SK-N-SH (cell line): ENCODE data around the gene EEFSEC. TPM values are rescaled to one million over a fixed set of nuclear protein-coding genes. Genes with fewer than 3 reads are reported as not detected.

ENCODE experiments used
- CTCF ChIA-PET: fragments of 300-600, 350-600 bp; formaldehyde crosslinking; extraction: SDS; loops from one replicate; lab custom pipeline; 2021; lab: Yijun Ruan, JAX
- POLR2A ChIA-PET: fragments of 350-600 bp; sonication (Branson Sonifier 250); formaldehyde crosslinking; extraction: SDS; loops from one replicate; lab custom pipeline; 2020; ENCODE audit warnings: antibody characterized with exemption, inconsistent platforms; lab: Yijun Ruan, JAX
- DNase-seq: peaks from one replicate; pipeline ENCODE4 v3.0.0; 2012
- H2AFZ ChIP-seq: fragments of 200-600 bp; sonication (generic); 2 replicates; pipeline ENCODE4 v1.8.1; 2016; ENCODE audit warnings: antibody characterized with exemption, mild to moderate bottlenecking, low read depth
- H3F3A ChIP-seq: fragments of 200-600 bp; sonication (generic); replicated peaks from 2 replicates; pipeline ENCODE3; 2016; ENCODE audit warnings: antibody characterized with exemption, mild to moderate bottlenecking; ENCODE audit not compliant: insufficient read depth
- H3K27ac ChIP-seq, 2 experiments: fragments of 200-500 bp in 1 of 2; fragments of 200-600 bp in 1 of 2; sonication (Bioruptor generic) in 1 of 2; sonication (generic), shearing (Covaris generic) in 1 of 2; 2 replicates each; pipeline versions ENCODE4 v1.5.1 to v1.6.1; 2014 to 2016; ENCODE audit warnings: low read depth in 2 of 2, inconsistent platforms in 1 of 2, low read length in 1 of 2, mild to moderate bottlenecking in 1 of 2, mixed read lengths in 1 of 2
- H3K27me3 ChIP-seq: fragments of 200-600 bp; sonication (generic), shearing (Covaris generic); 2 replicates; pipeline ENCODE4 v1.6.1; 2016; ENCODE audit warnings: mixed run types; ENCODE audit not compliant: insufficient read depth
- H3K36me3 ChIP-seq, 2 experiments: fragments of 200-500 bp in 1 of 2; fragments of 200-600 bp in 1 of 2; sonication (Bioruptor generic) in 1 of 2; sonication (generic) in 1 of 2; replicated peaks in 1 of 2; 2 replicates each; pipeline versions ENCODE3 to v1.5.1; 2014 to 2016; ENCODE audit warnings: low read length in 1 of 2, mild to moderate bottlenecking in 1 of 2; ENCODE audit not compliant: insufficient read depth in 2 of 2, control insufficient read depth in 1 of 2
- H3K4me1 ChIP-seq, 2 experiments: fragments of 200-500 bp in 1 of 2; fragments of 200-600 bp in 1 of 2; sonication (Bioruptor generic) in 1 of 2; sonication (generic), shearing (Covaris generic) in 1 of 2; 2 replicates each; pipeline versions ENCODE4 v1.5.1 to v1.6.1; 2014 to 2016; ENCODE audit warnings: low read depth in 1 of 2, low read length in 1 of 2, mixed run types in 1 of 2; ENCODE audit not compliant: insufficient read depth in 2 of 2, control insufficient read depth in 1 of 2
- H3K4me2 ChIP-seq: fragments of 200-600 bp; sonication (generic), shearing (Covaris generic); 2 replicates; pipeline ENCODE4 v1.6.1; 2017; ENCODE audit warnings: mixed run types
- H3K4me3 ChIP-seq, 2 experiments: fragments of 200-500 bp in 1 of 2; fragments of 200-600 bp in 1 of 2; sonication (Bioruptor generic) in 1 of 2; sonication (generic), shearing (Covaris generic) in 1 of 2; 2 replicates each; pipeline versions ENCODE4 v1.5.1 to v1.8.1; 2014 to 2016; ENCODE audit warnings: low read depth in 2 of 2, inconsistent platforms in 1 of 2, low read length in 1 of 2, mild to moderate bottlenecking in 1 of 2, mixed read lengths in 1 of 2, moderate library complexity in 1 of 2
- H3K79me2 ChIP-seq: fragments of 200-600 bp; sonication (generic); 2 replicates; pipeline ENCODE4 v1.8.1; 2017; ENCODE audit warnings: mild to moderate bottlenecking; ENCODE audit not compliant: insufficient read depth
- H3K9ac ChIP-seq: fragments of 200-600 bp; sonication (generic); 2 replicates; pipeline ENCODE4 v1.6.1; 2017; ENCODE audit warnings: mixed run types
- H3K9me2 ChIP-seq: fragments of 200-600 bp; sonication (generic); 2 replicates; pipeline ENCODE4 v1.6.1; 2017; ENCODE audit warnings: mixed run types
- H3K9me3 ChIP-seq: fragments of 200-600 bp; sonication (generic); 2 replicates; pipeline ENCODE4 v1.6.1; 2017; ENCODE audit warnings: mixed run types, mild to moderate bottlenecking, moderate library complexity
- H4K20me1 ChIP-seq: fragments of 200-600 bp; sonication (generic); 2 replicates; pipeline ENCODE4 v1.6.1; 2017; ENCODE audit warnings: mild to moderate bottlenecking, mixed run types; ENCODE audit not compliant: insufficient read depth
- CHD2 ChIP-seq: fragments of 150-350 bp; IDR thresholded peaks from 2 replicates; pipeline ENCODE4 v1.6.1; 2018; ENCODE audit warnings: low read length; ENCODE audit not compliant: partially characterized antibody
- EZH2phosphoT487 ChIP-seq: fragments of 200-600 bp; sonication (generic); IDR thresholded peaks from 2 replicates; pipeline ENCODE4 v1.6.1; 2017; ENCODE audit warnings: low read depth, mixed run types, mild to moderate bottlenecking, antibody characterized with exemption, moderate library complexity, borderline replicate concordance
- FOXJ3 ChIP-seq: sonication (generic); formaldehyde crosslinking; IDR thresholded peaks from 2 replicates; pipeline ENCODE4 v1.5.1; 2020; ENCODE audit warnings: mild to moderate bottlenecking, missing genetic modification reagents
- MXI1 ChIP-seq: IDR thresholded peaks from 2 replicates; pipeline ENCODE4 v1.6.1; 2012; ENCODE audit warnings: mild to moderate bottlenecking, low read depth, low read length, improper control_type of control experiment
- POLR2AphosphoS5 ChIP-seq: IDR thresholded peaks from 2 replicates; pipeline ENCODE4 v1.6.1; 2012; ENCODE audit warnings: low read depth, low read length
- SIN3A ChIP-seq: IDR thresholded peaks from 2 replicates; pipeline ENCODE4 v1.6.1; 2012; ENCODE audit warnings: low read depth, mild to moderate bottlenecking, low read length, moderate library complexity, borderline replicate concordance
- YY1 ChIP-seq: IDR thresholded peaks from 2 replicates; pipeline ENCODE4 v1.4.0; 2012; ENCODE audit warnings: low read depth, mild to moderate bottlenecking
- WGBS: methylation state at CpG from one replicate; pipeline ENCODE4 v1.1.6; 2017; ENCODE audit warnings: low lambda C conversion rate; 5-methylcytosine and 5-hydroxymethylcytosine counted together
- polyA plus RNA-seq, 3 experiments: library from polyadenylated mRNA; depleted of rRNA; stranded (reverse); fragments of >200 nt; gene quantifications; 2 replicates each; pipeline ENCODE4 v1.2.3, GENCODE V29; 2012
- TF ChIP-seq, protein P1 (sequence below): fragments of 200-600 bp; sonication (generic); IDR thresholded peaks from 2 replicates; pipeline ENCODE4 v1.6.1; 2017; ENCODE audit warnings: antibody characterized with exemption, mild to moderate bottlenecking, moderate library complexity
- TF ChIP-seq, protein P2 (sequence below): IDR thresholded peaks from 2 replicates; pipeline ENCODE4; 2012
- TF ChIP-seq, protein P3 (sequence below): fragments of 150-350 bp; IDR thresholded peaks from 2 replicates; pipeline ENCODE4 v1.6.1; 2017; ENCODE audit warnings: antibody characterized with exemption, low read length, low read depth, borderline replicate concordance

The EEFSEC gene
- polyA plus RNA-seq, 1 of the 3 experiments (the other 2 are of a cell fraction): 12.4 TPM

GRCh38 chr3:128392818-128393544 is 239.7 kb downstream of the EEFSEC start:
- H3K36me3 ChIP-seq: no peaks in the 10 kb centered on the region
- 82% methylated on average over 4 of the region's 7 CpGs for WGBS
- CTCF ChIA-PET: interaction anchor here (0.7 to 2.0 kb wide), 10 partner anchors 9 to 107 kb away, joined by 3 to 8 read pairs (median 4); no protein-coding TSS in a partner anchor

GRCh38 chr3:128394033-128394432 is 240.8 kb downstream of the EEFSEC start:
- Histone ChIP-seq H3K4me1 (peaks cover 3 to 81% of the 10 kb centered on the region in 2 experiments; a peak in 2 of 4 replicates), H3K4me3 (no peak overlapping the region), H3K9ac (no peak overlapping the region), H3K4me2 (no peak overlapping the region), H3K27me3 (no peaks in the 10 kb centered on the region), H3K9me3 (no peaks in the 10 kb centered on the region), H3K36me3 (no peaks in the 10 kb centered on the region), H4K20me1 (no peaks in the 10 kb centered on the region), H3K27ac (peak overlapping the region in 1 of 2 experiments; percentile 97; a peak in 2 of 4 replicates), H2AFZ (no peak overlapping the region), H3F3A (no peaks in the 10 kb centered on the region), H3K79me2 (no peaks in the 10 kb centered on the region), H3K9me2 (no peaks in the 10 kb centered on the region)
- ChIA-PET POLR2A (interaction anchor here (0.7 to 1.1 kb wide), 5 partner anchors 17 to 115 kb away, joined by 3 to 4 read pairs (median 3); partner anchors contain the start of gene DNAJB8), CTCF (interaction anchor here (0.8 to 1.8 kb wide), 6 partner anchors 10 to 103 kb away, joined by 3 to 8 read pairs (median 3); no protein-coding TSS in a partner anchor)
- peak; percentile 75 for DNase-seq
- TF ChIP-seq EZH2phosphoT487: no peak
- TF ChIP-seq POLR2AphosphoS5: no peak
- TF ChIP-seq FOXJ3 (CRISPR knock-in tag): no peak
- TF ChIP-seq, protein P1, sequence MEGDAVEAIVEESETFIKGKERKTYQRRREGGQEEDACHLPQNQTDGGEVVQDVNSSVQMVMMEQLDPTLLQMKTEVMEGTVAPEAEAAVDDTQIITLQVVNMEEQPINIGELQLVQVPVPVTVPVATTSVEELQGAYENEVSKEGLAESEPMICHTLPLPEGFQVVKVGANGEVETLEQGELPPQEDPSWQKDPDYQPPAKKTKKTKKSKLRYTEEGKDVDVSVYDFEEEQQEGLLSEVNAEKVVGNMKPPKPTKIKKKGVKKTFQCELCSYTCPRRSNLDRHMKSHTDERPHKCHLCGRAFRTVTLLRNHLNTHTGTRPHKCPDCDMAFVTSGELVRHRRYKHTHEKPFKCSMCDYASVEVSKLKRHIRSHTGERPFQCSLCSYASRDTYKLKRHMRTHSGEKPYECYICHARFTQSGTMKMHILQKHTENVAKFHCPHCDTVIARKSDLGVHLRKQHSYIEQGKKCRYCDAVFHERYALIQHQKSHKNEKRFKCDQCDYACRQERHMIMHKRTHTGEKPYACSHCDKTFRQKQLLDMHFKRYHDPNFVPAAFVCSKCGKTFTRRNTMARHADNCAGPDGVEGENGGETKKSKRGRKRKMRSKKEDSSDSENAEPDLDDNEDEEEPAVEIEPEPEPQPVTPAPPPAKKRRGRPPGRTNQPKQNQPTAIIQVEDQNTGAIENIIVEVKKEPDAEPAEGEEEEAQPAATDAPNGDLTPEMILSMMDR: no peak
- TF ChIP-seq, protein P2, sequence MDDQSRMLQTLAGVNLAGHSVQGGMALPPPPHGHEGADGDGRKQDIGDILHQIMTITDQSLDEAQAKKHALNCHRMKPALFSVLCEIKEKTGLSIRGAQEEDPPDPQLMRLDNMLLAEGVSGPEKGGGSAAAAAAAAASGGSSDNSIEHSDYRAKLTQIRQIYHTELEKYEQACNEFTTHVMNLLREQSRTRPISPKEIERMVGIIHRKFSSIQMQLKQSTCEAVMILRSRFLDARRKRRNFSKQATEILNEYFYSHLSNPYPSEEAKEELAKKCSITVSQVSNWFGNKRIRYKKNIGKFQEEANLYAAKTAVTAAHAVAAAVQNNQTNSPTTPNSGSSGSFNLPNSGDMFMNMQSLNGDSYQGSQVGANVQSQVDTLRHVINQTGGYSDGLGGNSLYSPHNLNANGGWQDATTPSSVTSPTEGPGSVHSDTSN: no peak
- no peak for TF ChIP-seq CHD2
- TF ChIP-seq, protein P3, sequence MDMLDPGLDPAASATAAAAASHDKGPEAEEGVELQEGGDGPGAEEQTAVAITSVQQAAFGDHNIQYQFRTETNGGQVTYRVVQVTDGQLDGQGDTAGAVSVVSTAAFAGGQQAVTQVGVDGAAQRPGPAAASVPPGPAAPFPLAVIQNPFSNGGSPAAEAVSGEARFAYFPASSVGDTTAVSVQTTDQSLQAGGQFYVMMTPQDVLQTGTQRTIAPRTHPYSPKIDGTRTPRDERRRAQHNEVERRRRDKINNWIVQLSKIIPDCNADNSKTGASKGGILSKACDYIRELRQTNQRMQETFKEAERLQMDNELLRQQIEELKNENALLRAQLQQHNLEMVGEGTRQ: no peak
- TF ChIP-seq YY1: no peak
- no peak for TF ChIP-seq SIN3A
- WGBS: 92% methylated on average over 7 of the region's 9 CpGs

More at GRCh38 chr3:128392818-128393544, 239.7 kb downstream of the EEFSEC start:
- Histone ChIP-seq H3F3A (no peaks in the 10 kb centered on the region), H3K27ac (peak overlapping the region in 1 of 2 experiments; percentile 97; a peak in 2 of 4 replicates), H3K27me3 (no peaks in the 10 kb centered on the region), H4K20me1 (no peaks in the 10 kb centered on the region), H3K79me2 (no peaks in the 10 kb centered on the region), H3K4me2 (no peak overlapping the region), H3K4me1 (peaks cover 3 to 77% of the 10 kb centered on the region in 2 experiments; a peak in 2 of 4 replicates), H2AFZ (no peak overlapping the region), H3K9me2 (no peaks in the 10 kb centered on the region), H3K9ac (no peak overlapping the region), H3K4me3 (no peak overlapping the region), H3K9me3 (no peaks in the 10 kb centered on the region)
- POLR2A ChIA-PET: interaction anchor here (0.5 to 1.6 kb wide), 7 partner anchors 12 to 95 kb away, joined by 3 to 6 read pairs (median 4); no protein-coding TSS in a partner anchor
- DNase-seq: peak; percentile 58
- TF ChIP-seq EZH2phosphoT487 (no peak), MXI1 (peak; percentile 73; the same call in 1 of the 2 replicates)
